GM12873 (cell line): ENCODE measurements around the gene NMUR1.

Experiments used
- TF ChIP-seq, protein P1 (sequence below): IDR thresholded peaks from 2 replicates; pipeline ENCODE4 v1.5.1; 2012; ENCODE audit warnings: low read depth, mild to moderate bottlenecking, moderate library complexity, low read length, control low read depth; ENCODE audit not compliant: insufficient read depth; ENCODE audit errors: missing control alignments

Gene NMUR1

DNA sequence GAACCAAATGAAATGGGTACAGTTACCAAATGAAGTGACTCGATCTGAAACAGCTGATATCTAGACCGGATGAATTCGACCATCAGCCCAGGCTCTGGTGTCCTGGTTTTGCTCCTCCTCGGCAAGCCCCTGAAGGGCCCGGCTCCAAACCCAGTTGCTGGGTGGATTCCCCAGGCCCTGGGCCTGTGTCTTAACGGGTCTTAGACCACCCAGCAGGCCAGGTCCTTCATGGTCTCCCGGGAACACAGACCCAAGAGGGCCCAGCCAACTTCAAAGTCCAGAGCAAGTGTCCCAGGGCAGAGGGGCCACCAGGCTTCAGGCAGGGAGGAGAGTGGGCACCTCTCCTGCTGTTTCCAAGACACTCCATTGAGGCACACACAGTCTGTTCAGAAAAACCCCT is 26.7 kb upstream of the NMUR1 start:
- TF ChIP-seq, protein P1, sequence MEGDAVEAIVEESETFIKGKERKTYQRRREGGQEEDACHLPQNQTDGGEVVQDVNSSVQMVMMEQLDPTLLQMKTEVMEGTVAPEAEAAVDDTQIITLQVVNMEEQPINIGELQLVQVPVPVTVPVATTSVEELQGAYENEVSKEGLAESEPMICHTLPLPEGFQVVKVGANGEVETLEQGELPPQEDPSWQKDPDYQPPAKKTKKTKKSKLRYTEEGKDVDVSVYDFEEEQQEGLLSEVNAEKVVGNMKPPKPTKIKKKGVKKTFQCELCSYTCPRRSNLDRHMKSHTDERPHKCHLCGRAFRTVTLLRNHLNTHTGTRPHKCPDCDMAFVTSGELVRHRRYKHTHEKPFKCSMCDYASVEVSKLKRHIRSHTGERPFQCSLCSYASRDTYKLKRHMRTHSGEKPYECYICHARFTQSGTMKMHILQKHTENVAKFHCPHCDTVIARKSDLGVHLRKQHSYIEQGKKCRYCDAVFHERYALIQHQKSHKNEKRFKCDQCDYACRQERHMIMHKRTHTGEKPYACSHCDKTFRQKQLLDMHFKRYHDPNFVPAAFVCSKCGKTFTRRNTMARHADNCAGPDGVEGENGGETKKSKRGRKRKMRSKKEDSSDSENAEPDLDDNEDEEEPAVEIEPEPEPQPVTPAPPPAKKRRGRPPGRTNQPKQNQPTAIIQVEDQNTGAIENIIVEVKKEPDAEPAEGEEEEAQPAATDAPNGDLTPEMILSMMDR = no peak

DNA sequence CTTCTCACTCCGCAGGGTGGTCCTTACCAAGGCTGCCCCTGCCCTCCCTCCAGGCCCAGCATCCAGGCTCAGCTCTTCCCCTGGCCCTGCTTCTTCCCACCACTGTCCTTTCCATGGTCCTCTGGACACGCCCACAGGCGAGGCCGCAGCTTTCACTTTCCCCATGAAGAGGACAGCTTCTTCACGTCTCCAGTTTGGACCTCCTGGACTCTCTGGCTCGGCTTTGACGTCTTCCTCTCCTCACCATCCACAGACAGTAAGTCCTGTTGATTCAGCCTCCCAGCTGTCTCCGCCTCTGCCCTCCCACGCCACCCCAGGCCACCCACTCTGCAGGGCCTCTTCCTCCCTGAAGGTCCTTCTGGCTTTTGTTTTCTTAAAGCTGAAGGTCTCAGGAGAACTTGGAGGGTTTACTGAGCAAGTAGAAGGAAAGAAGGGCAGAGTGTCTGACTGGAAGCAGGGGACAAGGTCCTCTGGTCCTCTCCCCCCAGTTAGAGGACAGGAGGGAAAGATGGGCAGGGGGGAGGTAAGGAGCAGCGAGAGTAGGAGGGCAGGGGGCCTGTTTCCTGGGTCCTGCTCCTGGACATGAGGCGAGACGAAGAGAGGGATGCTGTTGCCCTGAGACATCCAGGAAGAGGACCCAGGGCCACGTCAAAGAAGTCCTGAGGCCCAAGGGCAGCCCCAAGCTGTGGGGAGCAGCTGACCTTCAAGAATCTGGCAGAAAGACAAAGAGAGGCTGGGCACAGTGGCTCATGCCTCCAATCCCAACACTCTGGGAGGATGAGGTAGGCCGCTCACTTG is 24.7 kb upstream of the NMUR1 start:
- TF ChIP-seq, protein P1 = no peak

DNA sequence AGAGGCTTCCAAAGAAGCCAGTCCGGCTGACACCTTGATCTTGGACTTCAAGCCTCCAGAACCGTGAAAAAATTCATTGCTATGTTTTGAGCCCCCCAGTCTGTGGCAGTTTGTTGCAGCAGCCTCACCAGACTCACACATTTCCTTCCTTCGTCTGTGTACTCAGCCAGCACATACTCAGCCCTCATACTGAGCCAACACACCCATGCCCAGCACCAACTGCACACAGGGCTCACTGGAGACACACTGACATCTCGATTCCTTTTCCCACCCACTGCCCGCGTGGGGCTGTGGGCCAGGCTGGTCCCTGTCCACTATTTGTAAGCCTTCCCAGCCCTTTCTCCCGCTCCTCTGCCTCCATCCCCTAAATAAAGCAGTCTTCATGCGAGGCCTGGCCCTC is 24.1 kb upstream of the NMUR1 start:
- TF ChIP-seq, protein P1 = no peak

DNA sequence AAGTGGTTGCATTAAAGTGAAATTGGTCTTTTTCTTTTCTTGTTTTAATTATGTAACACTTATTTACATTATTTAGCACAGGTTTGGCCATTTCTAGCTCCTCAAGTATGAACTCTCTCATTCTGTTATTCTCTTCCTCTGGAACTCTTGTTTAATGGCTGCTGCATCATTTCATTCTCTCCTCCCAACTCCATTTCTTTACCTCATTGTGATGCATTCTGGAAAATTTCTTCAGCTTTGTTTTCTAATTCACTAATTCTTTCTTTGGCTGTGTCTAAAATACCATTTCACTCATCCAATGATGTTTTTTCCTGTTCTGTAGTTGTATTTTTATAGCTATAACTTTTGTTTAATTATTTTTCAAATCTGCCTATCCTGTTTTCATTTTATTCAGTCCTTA is 22.5 kb upstream of the NMUR1 start:
- TF ChIP-seq, protein P1 = no peak

DNA sequence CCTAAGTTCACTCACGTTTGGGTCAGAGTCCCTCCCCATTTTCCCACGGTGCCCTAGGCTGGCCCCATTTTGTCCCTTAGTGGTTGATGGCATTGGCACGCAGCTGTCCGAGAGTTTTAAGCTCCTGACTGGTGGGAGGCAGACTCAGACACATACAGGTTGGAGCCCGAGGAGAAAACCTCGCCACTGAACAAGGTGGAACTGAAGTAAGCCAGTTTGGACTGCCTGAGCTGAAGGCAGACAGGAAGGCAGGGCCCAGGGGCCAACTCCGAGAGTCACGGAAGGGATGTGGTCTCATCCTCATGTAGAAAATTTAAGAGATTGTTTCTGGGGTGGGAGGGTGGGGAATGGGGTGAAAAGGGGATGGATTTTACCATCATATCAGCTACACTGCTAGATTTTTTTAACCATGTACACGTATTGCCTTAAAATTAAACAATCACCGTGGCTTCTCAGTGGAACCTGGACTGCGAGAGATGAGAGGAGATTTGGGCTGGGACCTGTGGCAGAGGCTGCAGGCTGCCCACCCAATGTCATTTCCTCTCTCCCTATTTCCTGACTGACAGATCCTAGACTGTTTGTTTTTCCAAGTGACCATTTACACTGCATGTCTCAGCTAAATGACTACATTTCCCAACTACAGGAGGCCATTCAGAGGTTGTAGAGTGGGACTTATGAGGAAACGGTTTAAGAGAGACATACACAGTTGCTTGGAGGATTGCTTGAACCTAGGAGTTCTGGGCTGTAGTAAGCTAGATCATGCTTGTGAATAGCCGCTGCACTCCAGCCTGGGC is 19.4 kb upstream of the NMUR1 start:
- TF ChIP-seq, protein P1 = no peak

DNA sequence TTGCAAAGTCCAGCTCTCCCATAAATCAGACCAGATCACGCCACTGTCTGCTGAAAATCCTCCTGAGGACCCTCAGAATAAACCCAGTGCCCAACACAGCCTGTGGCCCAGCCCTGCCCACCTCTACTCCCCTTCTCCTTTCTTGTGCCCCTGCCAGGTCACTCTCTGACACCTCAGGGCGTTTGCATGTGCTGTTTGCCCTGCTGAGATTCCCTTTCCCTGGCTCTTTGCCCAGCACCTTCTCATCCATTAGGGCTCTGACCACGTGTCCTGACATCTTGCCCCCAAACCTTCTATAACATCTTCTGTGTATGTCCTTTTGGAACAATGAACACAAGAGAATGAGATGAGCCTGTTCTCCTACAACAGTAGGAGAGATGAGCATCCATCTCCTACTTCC is 18.5 kb upstream of the NMUR1 start:
- TF ChIP-seq, protein P1 = no peak

DNA sequence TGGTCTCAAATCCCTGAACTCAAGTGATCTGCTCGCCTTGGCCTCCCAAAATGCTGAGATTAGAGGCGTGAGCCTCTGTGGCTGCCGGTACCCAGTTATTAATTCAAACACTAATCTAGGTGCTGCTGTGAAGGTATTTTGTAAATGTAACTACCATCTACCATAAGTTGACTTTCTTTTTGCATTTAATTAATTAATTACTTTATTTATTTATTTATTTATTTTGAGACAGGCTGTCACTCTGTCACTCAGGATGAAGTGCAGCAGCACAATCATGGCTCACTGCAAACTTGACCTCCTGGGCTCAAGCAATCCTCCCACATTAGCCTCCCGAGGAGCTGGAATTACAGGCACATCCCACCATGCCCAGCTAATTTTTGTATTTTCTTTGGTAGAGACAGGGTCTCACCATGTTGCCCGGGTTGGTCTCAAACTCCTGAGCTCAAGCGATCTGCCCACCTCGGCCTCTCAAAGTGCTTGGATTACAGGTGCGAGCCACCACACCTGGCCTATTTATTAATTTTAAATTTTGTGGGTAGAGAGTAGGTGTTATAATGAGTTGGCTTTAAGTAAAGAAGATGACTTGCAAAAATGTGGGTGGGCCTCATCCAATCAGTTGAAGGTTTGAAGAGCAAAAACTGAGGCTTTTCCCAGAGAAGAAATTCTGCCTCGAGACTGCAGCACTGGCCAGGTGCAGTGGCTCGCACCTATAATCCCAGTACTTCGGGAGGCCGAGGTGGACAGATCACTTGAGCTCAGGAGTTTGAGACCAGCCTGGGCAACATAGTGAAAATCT is 17.3 kb upstream of the NMUR1 start:
- TF ChIP-seq, protein P1 = no peak
